ENCODE results near the gene PIK3R2.
"Not testable (repeated sequence)": the region's sequence is repeated elsewhere in the genome, so short reads cannot be mapped to it uniquely, and the experiment has no call there.

PIK3R2 gene

GRCh38 chr19:18156268-18156667 lies 3.3 kb downstream of the PIK3R2 start:
- no peak for DNase-seq

GRCh38 chr19:18156841-18157464 lies 4.0 kb downstream of the PIK3R2 start:
- DNase-seq, result no peak

GRCh38 chr19:18157465-18158063 lies 4.6 kb downstream of the PIK3R2 start:
- DNase-seq, result no peak

GRCh38 chr19:18158467-18158866 lies 5.5 kb downstream of the PIK3R2 start:
- no peak for DNase-seq

- DNase-seq, result not testable (repeated sequence)
Measured at GRCh38 chr19:18159059-18159616, 6.2 kb downstream of the PIK3R2 start.

- no peak for DNase-seq
Measured at GRCh38 chr19:18159810-18160209, 6.8 kb downstream of the PIK3R2 start.

- no peak for DNase-seq
Measured at GRCh38 chr19:18160493-18160970, 7.6 kb downstream of the PIK3R2 start.

GRCh38 chr19:18160971-18161635 lies 8.1 kb downstream of the PIK3R2 start:
- DNase-seq, result no peak

- DNase-seq, result no peak
Measured at GRCh38 chr19:18161636-18162002, 8.7 kb downstream of the PIK3R2 start.

- DNase-seq, result no peak
Measured at GRCh38 chr19:18164072-18164471, 11.1 kb downstream of the PIK3R2 start.

GRCh38 chr19:18165794-18166544 lies 13.0 kb downstream of the PIK3R2 start:
- DNase-seq, result no peak

GRCh38 chr19:18167011-18167410 lies 14.0 kb downstream of the PIK3R2 start:
- DNase-seq, result no peak

GRCh38 chr19:18167975-18168645 lies 15.1 kb downstream of the PIK3R2 start:
- DNase-seq, result no peak

GRCh38 chr19:18168673-18169381 lies 15.9 kb downstream of the PIK3R2 start:
- no peak for DNase-seq

- DNase-seq, result no peak
Measured at GRCh38 chr19:18170714-18171255, 17.8 kb downstream of the PIK3R2 start.

GRCh38 chr19:18171605-18172327 lies 18.8 kb downstream of the PIK3R2 start:
- no peak for DNase-seq

- no peak for DNase-seq
Measured at GRCh38 chr19:18172331-18173053, 19.5 kb downstream of the PIK3R2 start.

- DNase-seq, result no peak
Measured at GRCh38 chr19:18173054-18173571, 20.1 kb downstream of the PIK3R2 start.

- no peak for DNase-seq
Measured at GRCh38 chr19:18173572-18174288, 20.8 kb downstream of the PIK3R2 start, which contains the start of gene IFI30. IFI30 (plus strand) TSS chr19:18173813; CDS start chr19:18173842, 29 bp downstream.
